Neural cell (in vitro differentiated cells): ENCODE data around the gene KIF22. TPM values are rescaled to one million over a fixed set of nuclear protein-coding genes. Genes with fewer than 3 reads are reported as not detected.

Source experiments
- H2AFZ ChIP-seq: fragments of 200-600, 300-800 bp; sonication (generic), shearing (Covaris generic); 2 replicates; pipeline ENCODE4 v1.6.0; 2014; ENCODE audit warnings: low read depth, mild to moderate bottlenecking, antibody characterized with exemption, low read length, moderate library complexity
- H3F3A ChIP-seq: fragments of 200-600 bp; shearing (Covaris generic); 2 replicates; pipeline ENCODE4 v1.6.1; 2016; ENCODE audit warnings: mild to moderate bottlenecking, moderate library complexity, mixed read lengths, antibody characterized with exemption, low read length; ENCODE audit not compliant: insufficient read depth, poor library complexity, severe bottlenecking
- H3K27ac ChIP-seq: fragments of 200-600, 300-800 bp; sonication (generic), shearing (Covaris generic); 2 replicates; pipeline ENCODE4 v1.5.1; 2014; ENCODE audit warnings: mild to moderate bottlenecking, low read length, moderate library complexity
- H3K27me3 ChIP-seq: fragments of 300-800, 200-600 bp; sonication (generic), shearing (Covaris generic); 2 replicates; pipeline ENCODE4 v1.6.0; 2014; ENCODE audit warnings: mild to moderate bottlenecking, low read depth, low read length, moderate library complexity; ENCODE audit not compliant: insufficient read depth
- H3K36me3 ChIP-seq: fragments of 300-800, 200-600 bp; sonication (generic), shearing (Covaris generic); 2 replicates; pipeline ENCODE4 v1.5.1; 2014; ENCODE audit warnings: mild to moderate bottlenecking, antibody characterized with exemption, low read length, moderate library complexity; ENCODE audit not compliant: insufficient read depth
- H3K4me2 ChIP-seq: fragments of 300-800, 200-600 bp; sonication (generic), shearing (Covaris generic); 2 replicates; pipeline ENCODE4 v1.6.0; 2014; ENCODE audit warnings: mild to moderate bottlenecking, low read length
- H3K4me3 ChIP-seq: fragments of 300-800, 200-600 bp; sonication (generic), shearing (Covaris generic); 2 replicates; pipeline ENCODE4 v1.5.1; 2014; ENCODE audit warnings: mild to moderate bottlenecking, low read length, moderate library complexity
- H3K79me2 ChIP-seq: fragments of 200-600 bp; shearing (Covaris generic); replicated peaks from 2 replicates; pipeline ENCODE4 v1.6.0; 2014; ENCODE audit warnings: mild to moderate bottlenecking, low read length, moderate library complexity; ENCODE audit not compliant: insufficient read depth
- H3K9ac ChIP-seq: fragments of 300-800, 200-600 bp; sonication (generic), shearing (Covaris generic); 2 replicates; pipeline ENCODE4 v1.6.1; 2016; ENCODE audit warnings: mild to moderate bottlenecking, low read length, mixed read lengths
- H3K9me2 ChIP-seq: fragments of 200-600 bp; shearing (Covaris generic); 2 replicates; pipeline ENCODE4 v1.6.1; 2016; ENCODE audit warnings: mild to moderate bottlenecking, low read length, mixed read lengths; ENCODE audit not compliant: insufficient read depth
- H3K9me3 ChIP-seq: fragments of 200-600, 300-800 bp; sonication (generic), shearing (Covaris generic); 2 replicates; pipeline ENCODE4 v1.6.1; 2016; ENCODE audit warnings: mild to moderate bottlenecking, mixed run types, low read length, moderate library complexity, mixed read lengths
- H4K20me1 ChIP-seq: fragments of 200-600 bp; shearing (Covaris generic); 2 replicates; pipeline ENCODE4 v1.6.1; 2016; ENCODE audit warnings: mild to moderate bottlenecking, mixed run types; ENCODE audit not compliant: insufficient read depth
- CTCF ChIP-seq: fragments of 450-650 bp; IDR thresholded peaks from 2 replicates; pipeline ENCODE4 v1.5.1; 2014; ENCODE audit warnings: antibody characterized with exemption, mild to moderate bottlenecking, moderate library complexity; ENCODE audit not compliant: poor library complexity, severe bottlenecking
- EP300 ChIP-seq: fragments of 450-650 bp; conservative IDR thresholded peaks from 2 replicates; pipeline ENCODE4 v1.6.1; 2014; ENCODE audit warnings: antibody characterized with exemption, mild to moderate bottlenecking, moderate library complexity; ENCODE audit not compliant: poor library complexity, severe bottlenecking
- EZH2 ChIP-seq: fragments of 200-600, 300-800 bp; shearing (Covaris generic), sonication (generic); IDR thresholded peaks from 2 replicates; pipeline ENCODE4 v1.6.1; 2014; ENCODE audit warnings: antibody characterized with exemption, low read length, borderline replicate concordance, mild to moderate bottlenecking; ENCODE audit not compliant: insufficient read depth, poor library complexity, severe bottlenecking
- MXI1 ChIP-seq: fragments of 450-650 bp; conservative IDR thresholded peaks from 2 replicates; pipeline ENCODE4 v1.6.1; 2014; ENCODE audit warnings: antibody characterized with exemption, mild to moderate bottlenecking; ENCODE audit not compliant: poor library complexity, severe bottlenecking
- POLR2AphosphoS5 ChIP-seq: IDR thresholded peaks from 2 replicates; pipeline ENCODE4 v1.6.1; 2012
- RAD21 ChIP-seq: fragments of 450-650 bp; conservative IDR thresholded peaks from 2 replicates; pipeline ENCODE4 v1.6.1; 2014; ENCODE audit warnings: antibody characterized with exemption, mild to moderate bottlenecking, moderate library complexity
- REST ChIP-seq: IDR thresholded peaks from 2 replicates; pipeline ENCODE4 v1.6.1; 2012; ENCODE audit warnings: borderline replicate concordance
- SMC3 ChIP-seq: fragments of 450-650 bp; conservative IDR thresholded peaks from 2 replicates; pipeline ENCODE4 v1.6.1; 2014; ENCODE audit warnings: antibody characterized with exemption, mild to moderate bottlenecking, moderate library complexity; ENCODE audit not compliant: poor library complexity
- TAF1 ChIP-seq: IDR thresholded peaks from 2 replicates; pipeline ENCODE4 v1.6.1; 2012; ENCODE audit warnings: low read depth
- polyA plus RNA-seq: library from polyadenylated mRNA; depleted of rRNA; stranded (reverse); fragments of >200 nt; gene quantifications from 2 replicates; pipeline ENCODE4 v1.2.3, GENCODE V29; 2014

The KIF22 gene
- polyA plus RNA-seq, 1 donor from 2014 or later, result 81.1 TPM

DNA sequence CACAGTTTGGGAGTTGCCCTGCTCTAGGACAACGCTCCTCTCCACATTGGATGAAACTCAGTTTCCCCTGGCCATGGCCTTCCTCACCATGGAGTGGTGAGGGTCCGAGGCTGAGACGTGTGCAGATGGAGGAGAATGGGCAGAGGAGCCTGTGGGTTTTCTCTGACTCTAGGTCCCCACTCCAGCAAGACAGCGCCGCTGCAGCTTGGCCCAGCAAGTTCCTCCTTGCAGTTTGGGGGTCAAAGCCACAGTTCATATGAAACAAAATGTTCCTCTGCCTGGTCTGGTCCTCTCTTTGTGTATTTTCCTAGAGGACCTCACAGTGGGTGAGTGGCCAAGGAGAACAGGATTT lies 47.1 kb upstream of the KIF22 start:
- Histone ChIP-seq H3K79me2 (no peaks in the 10 kb centered on the region), H3F3A (no peaks in the 10 kb centered on the region), H4K20me1 (no peaks in the 10 kb centered on the region), H3K36me3 (no peaks in the 10 kb centered on the region), H3K27ac (no peak overlapping the region), H3K4me2 (no peak overlapping the region), H3K9me3 (no peaks in the 10 kb centered on the region), H3K9me2 (no peaks in the 10 kb centered on the region), H3K27me3 (no peaks in the 10 kb centered on the region), H3K4me3 (no peak overlapping the region), H3K9ac (no peak overlapping the region), H2AFZ (no peak overlapping the region)
- TF ChIP-seq EZH2 (no peak), TAF1 (no peak), SMC3 (no peak), RAD21 (no peak), EP300 (no peak), POLR2AphosphoS5 (no peak), REST (no peak), MXI1 (no peak), CTCF (no peak)

GRCh38 chr16:29743827-29744531 lies 46.6 kb upstream of the KIF22 start:
- Histone ChIP-seq H3F3A (no peaks in the 10 kb centered on the region), H2AFZ (no peak overlapping the region), H3K36me3 (no peaks in the 10 kb centered on the region), H3K9me3 (no peaks in the 10 kb centered on the region), H3K27me3 (no peaks in the 10 kb centered on the region), H3K9ac (no peak overlapping the region), H4K20me1 (no peaks in the 10 kb centered on the region), H3K79me2 (no peaks in the 10 kb centered on the region), H3K4me2 (no peak overlapping the region), H3K4me3 (no peak overlapping the region), H3K27ac (no peak overlapping the region), H3K9me2 (no peaks in the 10 kb centered on the region)
- TF ChIP-seq EZH2 (no peak), EP300 (no peak), MXI1 (no peak), SMC3 (no peak), CTCF (no peak), REST (no peak), POLR2AphosphoS5 (no peak), TAF1 (no peak), RAD21 (no peak)
